MCF 10A (cell line): ENCODE measurements around the gene DUSP8. TPM values are rescaled to one million over a fixed set of nuclear protein-coding genes. Genes with fewer than 3 reads are reported as not detected.
"Not testable (repeated sequence)": the region's sequence is repeated elsewhere in the genome, so short reads cannot be mapped to it uniquely, and the experiment has no call there.

Experiments used
- BruUV-seq: library from RNA; stranded (reverse); fragments of 400-500 nt; replicated peaks from 2 replicates; lab custom pipeline; 2021; lab: Mats Ljungman, UMichigan
- CTCF ChIA-PET: fragments of 300-600 bp; sonication (Branson Sonifier 250); formaldehyde crosslinking; extraction: SDS; loops from one replicate; lab custom pipeline; 2021; ENCODE audit warnings: antibody characterized with exemption, inconsistent platforms; lab: Yijun Ruan, JAX
- POLR2A ChIA-PET: fragments of 300-600, 350-650 bp; sonication (Branson Sonifier 250); formaldehyde crosslinking; extraction: SDS; loops from one replicate; lab custom pipeline; 2020; ENCODE audit warnings: antibody characterized with exemption, inconsistent platforms; lab: Yijun Ruan, JAX
- DNase-seq: peaks from one replicate; pipeline ENCODE4 v3.0.0-alpha.2; 2018; ENCODE audit not compliant: unreplicated experiment
- H3K27ac Mint-ChIP-seq: one replicate; pipeline ENCODE4 v1.8.0; 2022; ENCODE audit warnings: mild to moderate bottlenecking, low read depth, mixed read lengths; ENCODE audit not compliant: unreplicated experiment
- H3K27me3 Mint-ChIP-seq: one replicate; pipeline ENCODE4 v1.8.0; 2022; ENCODE audit warnings: mixed read lengths; ENCODE audit not compliant: insufficient read depth, unreplicated experiment
- H3K36me3 Mint-ChIP-seq: one replicate; pipeline ENCODE4 v1.8.0; 2022; ENCODE audit warnings: mild to moderate bottlenecking, moderate library complexity, mixed read lengths; ENCODE audit not compliant: insufficient read depth, unreplicated experiment
- H3K4me1 Mint-ChIP-seq: one replicate; pipeline ENCODE4 v1.8.0; 2022; ENCODE audit warnings: mixed read lengths; ENCODE audit not compliant: insufficient read depth, unreplicated experiment
- H3K4me3 Mint-ChIP-seq: one replicate; pipeline ENCODE4 v1.8.0; 2022; ENCODE audit warnings: mild to moderate bottlenecking, moderate library complexity, mixed read lengths; ENCODE audit not compliant: unreplicated experiment
- H3K9me3 Mint-ChIP-seq: one replicate; pipeline ENCODE4 v1.8.0; 2022; ENCODE audit warnings: mixed read lengths; ENCODE audit not compliant: unreplicated experiment
- intact Hi-C: fragments of 100-400 bp; cut with micrococcal nuclease; formaldehyde crosslinking; loops from 2 replicates; pipeline ENCODE4 v1.14.1; 2022
- total RNA-seq: library from RNA; stranded (reverse); gene quantifications from 2 replicates; pipeline ENCODE4 v1.2.3, GENCODE V29; 2022
- TF ChIP-seq, protein P1 (sequence below): fragments of 200-600 bp; IDR thresholded peaks from one replicate; pipeline ENCODE4 v1.8.0; 2022; ENCODE audit warnings: antibody characterized with exemption, mild to moderate bottlenecking; ENCODE audit not compliant: unreplicated experiment

Gene DUSP8
- total RNA-seq, 1 experiment from 2014 or later: 17.6 TPM

DNA sequence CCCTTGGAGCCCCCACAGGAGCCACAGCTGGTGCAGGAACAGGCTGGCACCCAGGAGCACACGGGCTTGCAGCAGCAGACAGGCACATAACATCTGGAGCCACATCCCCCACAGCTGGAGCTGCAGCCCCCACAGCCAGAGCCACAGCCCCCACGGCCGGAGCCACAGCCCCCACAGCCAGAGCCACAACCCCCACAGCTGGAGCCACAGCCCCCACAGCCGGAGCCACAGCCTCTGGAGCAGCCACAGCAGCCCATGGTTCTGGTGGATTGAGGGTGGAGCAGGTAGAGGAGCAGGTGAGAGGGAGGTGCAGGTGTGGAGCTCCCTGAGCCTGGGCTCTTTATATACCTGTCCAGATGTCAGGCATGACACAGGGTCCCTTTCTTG lies 25.9 kb upstream of the DUSP8 start, which contains the start of gene KRTAP5-2:
KRTAP5-2 (minus strand) TSS at position 301 of the 387 bp plus-strand sequence; CDS start at position 257, 44 bp downstream.
- intact Hi-C loops: no loop called here
- no peak within 1 kb of the TSS for H3K27ac Mint-ChIP-seq
- no peak for DNase-seq
- H3K9me3 Mint-ChIP-seq: no peaks in the 10 kb centered on the region
- no peaks in the 10 kb centered on the region for H3K36me3 Mint-ChIP-seq
- H3K27me3 Mint-ChIP-seq: peaks cover 100% of the 10 kb centered on the region
- TF ChIP-seq, protein P1, sequence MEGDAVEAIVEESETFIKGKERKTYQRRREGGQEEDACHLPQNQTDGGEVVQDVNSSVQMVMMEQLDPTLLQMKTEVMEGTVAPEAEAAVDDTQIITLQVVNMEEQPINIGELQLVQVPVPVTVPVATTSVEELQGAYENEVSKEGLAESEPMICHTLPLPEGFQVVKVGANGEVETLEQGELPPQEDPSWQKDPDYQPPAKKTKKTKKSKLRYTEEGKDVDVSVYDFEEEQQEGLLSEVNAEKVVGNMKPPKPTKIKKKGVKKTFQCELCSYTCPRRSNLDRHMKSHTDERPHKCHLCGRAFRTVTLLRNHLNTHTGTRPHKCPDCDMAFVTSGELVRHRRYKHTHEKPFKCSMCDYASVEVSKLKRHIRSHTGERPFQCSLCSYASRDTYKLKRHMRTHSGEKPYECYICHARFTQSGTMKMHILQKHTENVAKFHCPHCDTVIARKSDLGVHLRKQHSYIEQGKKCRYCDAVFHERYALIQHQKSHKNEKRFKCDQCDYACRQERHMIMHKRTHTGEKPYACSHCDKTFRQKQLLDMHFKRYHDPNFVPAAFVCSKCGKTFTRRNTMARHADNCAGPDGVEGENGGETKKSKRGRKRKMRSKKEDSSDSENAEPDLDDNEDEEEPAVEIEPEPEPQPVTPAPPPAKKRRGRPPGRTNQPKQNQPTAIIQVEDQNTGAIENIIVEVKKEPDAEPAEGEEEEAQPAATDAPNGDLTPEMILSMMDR: no peak
- ChIA-PET POLR2A (no interaction called here), CTCF (interaction anchor here (0.7 to 1.6 kb wide), 7 partner anchors 9 to 556 kb away, joined by 3 to 5 read pairs (median 4); partner anchors contain the start of gene KRTAP5-5)
- BruUV-seq: no TSS peak
- no peak within 1 kb of the TSS for H3K4me3 Mint-ChIP-seq
- H3K4me1 Mint-ChIP-seq: no peaks in the 10 kb centered on the region

DNA sequence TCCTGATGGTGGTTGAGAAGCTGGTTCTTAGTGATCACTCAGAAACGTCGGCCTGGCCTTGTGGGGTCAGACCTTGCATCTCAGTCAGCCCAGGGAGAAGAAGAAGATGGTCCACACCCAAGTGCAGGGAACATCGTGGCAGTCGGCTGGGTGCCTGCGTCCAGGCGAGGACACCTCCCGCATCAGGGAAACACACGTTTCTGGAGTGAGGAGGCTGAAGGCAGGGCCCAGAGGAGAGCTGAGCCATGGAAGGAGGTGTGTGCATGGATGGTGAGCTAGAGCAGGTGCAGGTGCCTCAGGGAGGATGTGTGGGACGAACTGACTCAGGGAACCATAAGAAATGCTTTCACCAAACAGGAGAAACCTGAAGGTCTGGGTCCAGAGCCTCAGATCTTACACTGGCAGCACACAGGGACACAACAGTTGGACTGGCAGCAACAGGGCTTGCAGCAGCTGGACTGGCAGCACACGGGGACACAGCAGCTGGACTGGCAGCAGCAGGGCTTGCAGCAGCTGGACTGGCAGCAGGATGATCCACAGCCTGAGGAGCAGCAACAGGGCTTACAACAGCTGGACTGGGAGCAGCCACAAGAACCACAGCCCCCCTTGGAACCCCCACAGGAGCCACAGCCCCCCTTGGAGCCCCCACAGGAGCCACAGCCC lies 25.4 kb upstream of the DUSP8 start:
- no TSS peak for BruUV-seq
- Mint-ChIP-seq H3K27ac (no peak overlapping the region), H3K36me3 (no peaks in the 10 kb centered on the region), H3K27me3 (peaks cover 100% of the 10 kb centered on the region), H3K9me3 (no peaks in the 10 kb centered on the region), H3K4me3 (no peak overlapping the region), H3K4me1 (no peaks in the 10 kb centered on the region)
- POLR2A ChIA-PET: interaction anchor here (0.7 kb wide), 1 partner anchor 47 kb away, joined by 3 read pairs; no protein-coding TSS in a partner anchor
- no peak for DNase-seq
- TF ChIP-seq, protein P1: no peak
- intact Hi-C loops: no loop called here
- CTCF ChIA-PET: interaction anchor here (0.5 to 1.6 kb wide), 7 partner anchors 8 to 557 kb away, joined by 3 to 5 read pairs (median 4); partner anchors contain the start of gene KRTAP5-5

DNA sequence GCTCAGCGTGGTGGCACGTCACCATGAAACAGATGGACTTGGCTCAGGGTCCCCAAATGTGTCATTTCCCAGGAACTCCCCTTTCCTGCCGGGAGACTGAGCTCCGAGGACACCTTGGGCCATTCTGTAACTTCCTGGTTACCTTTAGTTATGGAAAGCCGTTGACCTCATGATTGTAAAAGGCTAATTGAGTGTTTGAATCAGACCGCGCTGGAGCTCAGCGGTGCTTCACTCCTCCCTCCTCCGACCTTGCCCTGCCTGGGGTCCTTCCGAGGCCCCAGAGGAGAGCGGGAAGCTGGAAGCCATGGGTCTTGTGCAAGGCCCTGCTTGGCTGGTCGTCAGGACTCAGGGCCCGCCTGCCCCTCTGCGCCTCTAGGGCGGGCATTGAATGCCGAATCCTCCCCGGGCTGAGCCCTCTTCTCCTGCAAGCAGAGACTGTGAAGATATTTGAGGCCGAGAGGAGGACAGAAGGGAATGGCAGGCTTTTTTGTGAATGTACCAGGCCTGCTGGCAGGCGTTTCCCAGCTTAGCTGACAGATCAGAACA lies 24.6 kb upstream of the DUSP8 start:
- ChIA-PET POLR2A (interaction anchor here (0.6 to 0.7 kb wide), 2 partner anchors 46 to 65 kb away, joined by 3 to 4 read pairs; no protein-coding TSS in a partner anchor), CTCF (interaction anchor here (0.5 to 2.4 kb wide), 7 partner anchors 8 to 55 kb away, joined by 3 to 10 read pairs (median 5); no protein-coding TSS in a partner anchor)
- H3K4me3 Mint-ChIP-seq, DNase-seq, H3K9me3 Mint-ChIP-seq, H3K36me3 Mint-ChIP-seq, H3K27ac Mint-ChIP-seq, intact Hi-C loops, H3K4me1 Mint-ChIP-seq, BruUV-seq: not testable (repeated sequence)
- peaks cover 100% of the 10 kb centered on the region for H3K27me3 Mint-ChIP-seq

DNA sequence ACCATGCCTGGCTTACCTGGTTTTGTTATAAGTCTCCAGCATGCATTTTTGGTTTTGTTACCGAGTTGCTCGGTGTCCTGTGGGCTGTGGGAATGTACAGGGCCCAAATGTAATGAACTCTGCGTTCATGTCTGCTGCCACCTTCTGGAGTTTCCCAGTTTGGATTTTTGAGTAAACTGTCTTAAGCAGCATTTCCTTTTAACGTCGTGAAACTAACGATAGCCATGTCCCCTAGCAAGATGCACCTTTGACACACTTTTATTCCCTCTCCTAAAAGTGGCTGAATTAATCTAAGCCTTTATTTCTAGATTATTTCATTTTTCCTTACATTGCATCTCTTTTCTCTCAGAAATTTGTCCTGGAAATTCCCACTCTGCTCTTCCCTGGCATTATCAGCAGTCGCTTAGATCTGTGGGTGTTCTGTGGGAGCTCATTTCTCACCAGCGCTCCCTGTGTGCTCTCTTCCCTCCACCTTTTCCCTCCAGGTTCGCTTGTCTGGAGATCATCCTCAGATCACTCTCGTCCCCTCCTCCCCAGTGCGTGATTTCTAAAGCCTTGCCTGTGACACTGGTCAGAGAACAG lies 24.0 kb upstream of the DUSP8 start:
- H3K27me3 Mint-ChIP-seq: peaks cover 95% of the 10 kb centered on the region
- H3K9me3 Mint-ChIP-seq, H3K36me3 Mint-ChIP-seq, DNase-seq, H3K4me3 Mint-ChIP-seq, intact Hi-C loops, H3K27ac Mint-ChIP-seq, H3K4me1 Mint-ChIP-seq, BruUV-seq: not testable (repeated sequence)
- POLR2A ChIA-PET: interaction anchor here (1.1 kb wide), 1 partner anchor 17 kb away, joined by 4 read pairs; no protein-coding TSS in a partner anchor
- CTCF ChIA-PET: interaction anchor here (0.6 to 2.4 kb wide), 20 partner anchors 13 to 813 kb away, joined by 3 to 10 read pairs (median 4); no protein-coding TSS in a partner anchor
